Measurements from ENCODE around the gene TWIST1.

Gene TWIST1

GRCh38 chr7:19110026-19110730, 7.3 kb downstream of the TWIST1 start:
- peak overlapping the region; percentile 99 for H3K27ac ChIP-seq
- DNase-seq (ENCODE audit: low read depth, low spot score): no peak
- H3K36me3 ChIP-seq (ENCODE audit: insufficient read depth, low read length): peaks cover 50% of the 10 kb centered on the region
- TF ChIP-seq FOXP2 (optimal IDR thresholded peaks at IDR 0.05; ENCODE audit: control extremely low read depth, extremely low read length, insufficient read depth) (no peak), POLR2AphosphoS5 (IDR thresholded peaks at IDR 0.05; ENCODE audit: borderline replicate concordance, low read depth, low read length) (no peak; the same call in 1 of the 2 replicates), EZH2 (IDR thresholded peaks at IDR 0.05) (no peak)
- H3K9ac ChIP-seq (ENCODE audit: insufficient read length): peak overlapping the region; percentile 79
- peak overlapping the region; percentile 93 for H3K4me3 ChIP-seq
- no peaks in the 10 kb centered on the region for H3K9me3 ChIP-seq (ENCODE audit: low read depth, low read length)

- Histone ChIP-seq H3K4me3 (peak overlapping the region; percentile 93), H3K9ac (ENCODE audit: insufficient read length) (peak overlapping the region; percentile 79), H3K9me3 (ENCODE audit: low read depth, low read length) (no peaks in the 10 kb centered on the region), H3K27ac (peak overlapping the region; percentile 99), H3K36me3 (ENCODE audit: insufficient read depth, low read length) (peaks cover 45% of the 10 kb centered on the region)
- DNase-seq (ENCODE audit: low read depth, low spot score): no peak
- TF ChIP-seq POLR2AphosphoS5 (IDR thresholded peaks at IDR 0.05; ENCODE audit: borderline replicate concordance, low read depth, low read length): no peak
- no peak for TF ChIP-seq EZH2 (IDR thresholded peaks at IDR 0.05)
- TF ChIP-seq FOXP2 (optimal IDR thresholded peaks at IDR 0.05; ENCODE audit: control extremely low read depth, extremely low read length, insufficient read depth): no peak
Observed at GRCh38 chr7:19109000-19109946, 8.2 kb downstream of the TWIST1 start.

GRCh38 chr7:19107356-19108146, 9.9 kb downstream of the TWIST1 start:
- peak overlapping the region; percentile 93 for H3K4me3 ChIP-seq
- H3K9me3 ChIP-seq (ENCODE audit: low read depth, low read length): no peaks in the 10 kb centered on the region
- peak overlapping the region; percentile 79 for H3K9ac ChIP-seq (ENCODE audit: insufficient read length)
- no peak for DNase-seq (ENCODE audit: low read depth, low spot score)
- peak overlapping the region; percentile 99 for H3K27ac ChIP-seq
- TF ChIP-seq FOXP2 (optimal IDR thresholded peaks at IDR 0.05; ENCODE audit: control extremely low read depth, extremely low read length, insufficient read depth) (no peak), POLR2AphosphoS5 (IDR thresholded peaks at IDR 0.05; ENCODE audit: borderline replicate concordance, low read depth, low read length) (no peak), EZH2 (IDR thresholded peaks at IDR 0.05) (no peak)
- H3K36me3 ChIP-seq (ENCODE audit: insufficient read depth, low read length): peaks cover 28% of the 10 kb centered on the region

GRCh38 chr7:19107081-19107355, 10.4 kb downstream of the TWIST1 start:
- Histone ChIP-seq H3K36me3 (ENCODE audit: insufficient read depth, low read length) (peaks cover 23% of the 10 kb centered on the region), H3K9me3 (ENCODE audit: low read depth, low read length) (no peaks in the 10 kb centered on the region), H3K27ac (peak overlapping the region; percentile 99), H3K4me3 (peak overlapping the region; percentile 93), H3K9ac (ENCODE audit: insufficient read length) (peak overlapping the region; percentile 79)
- TF ChIP-seq POLR2AphosphoS5 (IDR thresholded peaks at IDR 0.05; ENCODE audit: borderline replicate concordance, low read depth, low read length) (no peak), FOXP2 (optimal IDR thresholded peaks at IDR 0.05; ENCODE audit: control extremely low read depth, extremely low read length, insufficient read depth) (no peak)
- no peak for DNase-seq (ENCODE audit: low read depth, low spot score)

GRCh38 chr7:19106241-19107080, 11.0 kb downstream of the TWIST1 start:
- TF ChIP-seq FOXP2 (optimal IDR thresholded peaks at IDR 0.05; ENCODE audit: control extremely low read depth, extremely low read length, insufficient read depth): no peak
- DNase-seq (ENCODE audit: low read depth, low spot score): no peak
- H3K27ac ChIP-seq: peak overlapping the region; percentile 99
- no peaks in the 10 kb centered on the region for H3K9me3 ChIP-seq (ENCODE audit: low read depth, low read length)
- H3K9ac ChIP-seq (ENCODE audit: insufficient read length): peak overlapping the region; percentile 79
- peak overlapping the region; percentile 93 for H3K4me3 ChIP-seq
- H3K36me3 ChIP-seq (ENCODE audit: insufficient read depth, low read length): peaks cover 17% of the 10 kb centered on the region

- peak overlapping the region; percentile 93 for H3K4me3 ChIP-seq
- peak overlapping the region; percentile 99 for H3K27ac ChIP-seq
- H3K9ac ChIP-seq (ENCODE audit: insufficient read length): peak overlapping the region; percentile 79
- H3K36me3 ChIP-seq (ENCODE audit: insufficient read depth, low read length): peaks cover 8% of the 10 kb centered on the region
- no peaks in the 10 kb centered on the region for H3K9me3 ChIP-seq (ENCODE audit: low read depth, low read length)
- no peak for DNase-seq (ENCODE audit: low read depth, low spot score)
- TF ChIP-seq FOXP2 (optimal IDR thresholded peaks at IDR 0.05; ENCODE audit: control extremely low read depth, extremely low read length, insufficient read depth) (no peak), POLR2AphosphoS5 (IDR thresholded peaks at IDR 0.05; ENCODE audit: borderline replicate concordance, low read depth, low read length) (no peak)
Observed at GRCh38 chr7:19105546-19105945, 11.9 kb downstream of the TWIST1 start.

GRCh38 chr7:19104811-19105210, 12.6 kb downstream of the TWIST1 start:
- TF ChIP-seq POLR2AphosphoS5 (IDR thresholded peaks at IDR 0.05; ENCODE audit: borderline replicate concordance, low read depth, low read length) (no peak), FOXP2 (optimal IDR thresholded peaks at IDR 0.05; ENCODE audit: control extremely low read depth, extremely low read length, insufficient read depth) (no peak), EZH2 (IDR thresholded peaks at IDR 0.05) (no peak)
- peaks cover 4% of the 10 kb centered on the region; the same call in 1 of the 2 replicates for H3K36me3 ChIP-seq (ENCODE audit: insufficient read depth, low read length)
- no peak overlapping the region for H3K9ac ChIP-seq (ENCODE audit: insufficient read length)
- peak overlapping the region; percentile 99 for H3K27ac ChIP-seq
- H3K9me3 ChIP-seq (ENCODE audit: low read depth, low read length): no peaks in the 10 kb centered on the region
- H3K4me3 ChIP-seq: peak overlapping the region; percentile 30; the same call in 1 of the 2 replicates
- no peak for DNase-seq (ENCODE audit: low read depth, low spot score)

Measured in SK-N-MC (cell line).